Stimulated activated effector memory CD8-positive, alpha-beta T cell treated with anti-CD3 and anti-CD28 coated beads, Interleukin-12 subunit alpha, Interleukin-12 subunit beta, amount 100 ng/mL, for 72 hours (primary cell): Measurements from ENCODE around the gene STRIP1.

ENCODE experiments used
- ATAC-seq: fragments of 150-1000 bp; cut with Tn5 transposase; 2 replicates; pipeline ENCODE4 v1.10.0; 2021
- DNase-seq, 2 donors: peaks; one replicate each; pipeline ENCODE4 v3.0.0; 2021 to 2022; ENCODE audit warnings: low spot score in 2 of 2
- H3K27ac Mint-ChIP-seq: one replicate; pipeline ENCODE4 v1.8.0; 2022; ENCODE audit warnings: mild to moderate bottlenecking, mixed read lengths
- H3K36me3 Mint-ChIP-seq: one replicate; pipeline ENCODE4 v1.8.0; 2022; ENCODE audit warnings: mild to moderate bottlenecking, mixed read lengths
- H3K4me1 Mint-ChIP-seq: one replicate; pipeline ENCODE4 v1.8.0; 2022; ENCODE audit warnings: mixed read lengths
- H3K4me3 Mint-ChIP-seq: one replicate; pipeline ENCODE4 v1.8.0; 2022; ENCODE audit warnings: mild to moderate bottlenecking, mixed read lengths
- H3K9me3 Mint-ChIP-seq: one replicate; pipeline ENCODE4 v1.8.0; 2022; ENCODE audit warnings: mixed read lengths

The STRIP1 gene

DNA sequence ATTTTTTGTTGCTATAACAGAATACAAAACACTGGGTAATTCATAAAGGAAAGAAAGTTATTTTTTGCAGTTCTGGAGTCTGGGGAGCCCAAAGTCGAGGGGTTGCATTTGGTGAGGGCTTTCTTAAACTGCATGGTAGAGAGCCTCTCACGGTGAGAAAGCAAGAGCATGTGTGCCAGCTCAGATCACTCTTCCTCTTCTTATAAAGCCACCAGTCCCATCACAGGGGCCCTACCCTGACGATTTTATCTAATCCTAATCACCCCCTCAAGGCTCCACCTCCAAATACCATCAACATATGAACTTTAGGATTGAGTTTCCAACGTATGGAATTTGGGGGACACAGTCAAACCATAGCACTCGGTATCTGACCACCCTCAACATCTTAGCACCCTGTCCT, 1.0 kb upstream of the STRIP1 start:
- Mint-ChIP-seq H3K9me3 (no peaks in the 10 kb centered on the region), H3K36me3 (peaks cover 28% of the 10 kb centered on the region), H3K27ac (peak overlapping the region; percentile 84), H3K4me1 (peaks cover 36% of the 10 kb centered on the region), H3K4me3 (peak overlapping the region; percentile 85)
- DNase-seq, result no peak
- ATAC-seq, result no peak

DNA sequence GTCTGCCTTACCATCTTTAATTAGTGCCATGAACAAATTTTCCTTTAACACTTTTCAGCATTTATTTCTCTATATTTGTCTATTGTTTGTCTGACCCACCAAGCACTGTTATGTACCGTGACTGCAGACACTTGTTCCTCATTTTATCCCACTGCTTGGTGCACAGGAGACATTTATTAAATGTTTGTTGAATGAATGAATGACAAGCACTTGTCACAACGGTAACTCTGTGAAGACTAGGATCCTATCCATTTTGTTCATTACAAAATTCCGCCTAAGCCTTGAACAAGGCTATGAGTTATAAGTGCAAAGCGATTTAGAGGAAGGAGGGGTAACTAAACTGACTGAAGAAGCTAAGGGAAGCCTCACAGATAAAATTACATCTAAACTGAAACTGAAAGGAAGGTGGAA, 379 bp upstream of the STRIP1 start:
- no peak for ATAC-seq
- H3K4me1 Mint-ChIP-seq, result peaks cover 36% of the 10 kb centered on the region

DNA sequence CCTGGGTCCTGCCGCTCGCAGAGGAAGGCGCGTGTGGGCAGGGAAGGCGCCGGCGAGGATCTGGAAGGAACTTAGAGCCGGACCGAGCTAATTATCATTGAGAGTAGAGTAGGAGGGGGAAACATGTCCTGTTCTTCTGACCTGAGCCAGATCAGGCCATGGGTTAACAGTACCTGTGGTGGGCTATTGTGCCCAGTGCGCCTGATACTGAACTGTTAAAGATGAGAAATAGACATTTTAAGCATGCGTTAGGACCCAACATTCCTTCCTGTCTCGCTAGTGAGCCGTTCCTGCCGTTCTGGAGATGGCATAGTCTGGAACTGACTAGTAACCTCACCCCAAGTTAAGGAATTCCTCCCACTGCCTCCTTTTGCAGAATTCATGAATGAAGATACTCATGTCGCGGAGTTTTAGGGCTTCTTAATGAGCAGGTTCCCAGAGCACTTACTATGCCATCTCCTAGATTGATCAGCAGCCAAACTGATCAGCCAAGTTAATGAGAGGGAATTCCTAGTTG, 870 bp downstream of the STRIP1 start:
- peaks cover 47% of the 10 kb centered on the region for H3K36me3 Mint-ChIP-seq
- H3K4me3 Mint-ChIP-seq, result peak overlapping the region; percentile 85
- H3K9me3 Mint-ChIP-seq, result no peaks in the 10 kb centered on the region
- DNase-seq, result no peak
- peaks cover 36% of the 10 kb centered on the region for H3K4me1 Mint-ChIP-seq
- no peak for ATAC-seq
- H3K27ac Mint-ChIP-seq, result peak overlapping the region; percentile 84

More for the DNA sequence above, 379 bp upstream of the STRIP1 start:
- no peaks in the 10 kb centered on the region for H3K9me3 Mint-ChIP-seq
- H3K4me3 Mint-ChIP-seq, result peak overlapping the region; percentile 85
- DNase-seq, result no peak
- peaks cover 34% of the 10 kb centered on the region for H3K36me3 Mint-ChIP-seq
- peak overlapping the region; percentile 84 for H3K27ac Mint-ChIP-seq

DNA sequence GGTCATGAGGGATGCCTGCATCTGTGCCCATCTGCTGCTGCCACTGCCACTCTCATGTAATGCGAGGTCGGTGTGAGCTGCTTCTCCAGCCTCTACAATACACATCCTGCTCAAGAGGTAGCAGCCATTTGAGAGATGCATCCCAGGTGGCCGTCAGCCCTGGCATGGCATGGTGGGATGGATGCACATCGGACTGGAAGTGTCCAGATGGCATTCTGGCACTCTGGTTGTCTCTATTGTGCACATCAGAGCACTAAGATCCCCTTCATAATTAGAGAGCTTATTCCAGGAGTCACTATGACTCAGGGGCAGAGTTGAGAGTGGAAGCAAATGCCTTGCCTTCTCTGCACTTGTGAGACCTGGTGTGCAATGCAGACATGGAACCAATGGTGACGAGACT, 3.8 kb downstream of the STRIP1 start:
- ATAC-seq, result no peak
- no peak overlapping the region for H3K4me3 Mint-ChIP-seq
- peaks cover 18% of the 10 kb centered on the region for H3K4me1 Mint-ChIP-seq
- H3K9me3 Mint-ChIP-seq, result no peaks in the 10 kb centered on the region
- DNase-seq, result no peak
- H3K27ac Mint-ChIP-seq, result no peak overlapping the region
- H3K36me3 Mint-ChIP-seq, result peaks cover 76% of the 10 kb centered on the region

DNA sequence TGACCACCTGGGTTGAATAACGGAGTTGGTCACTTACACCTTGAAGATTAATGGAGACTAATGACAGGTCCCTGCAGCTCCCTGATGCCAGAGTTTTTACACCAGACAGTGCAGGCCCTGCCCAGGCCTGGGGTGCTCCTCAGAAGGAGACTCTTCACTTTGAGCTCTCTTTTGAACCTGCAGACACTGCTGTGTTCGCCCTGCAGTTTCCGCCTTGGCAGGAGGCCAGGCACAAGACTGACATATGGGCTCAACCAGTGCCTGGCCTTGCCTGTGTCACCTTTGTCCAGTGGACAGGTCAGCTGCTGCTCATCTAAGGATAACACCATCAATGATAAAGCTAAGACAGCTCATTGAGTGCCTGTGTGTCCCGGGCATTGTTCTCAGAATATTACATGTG, 5.2 kb downstream of the STRIP1 start:
- DNase-seq (no peak), ATAC-seq (no peak)
- Mint-ChIP-seq H3K9me3 (no peaks in the 10 kb centered on the region), H3K27ac (peak overlapping the region; percentile 33), H3K4me1 (peaks cover 9% of the 10 kb centered on the region), H3K36me3 (peaks cover 80% of the 10 kb centered on the region), H3K4me3 (no peak overlapping the region)

DNA sequence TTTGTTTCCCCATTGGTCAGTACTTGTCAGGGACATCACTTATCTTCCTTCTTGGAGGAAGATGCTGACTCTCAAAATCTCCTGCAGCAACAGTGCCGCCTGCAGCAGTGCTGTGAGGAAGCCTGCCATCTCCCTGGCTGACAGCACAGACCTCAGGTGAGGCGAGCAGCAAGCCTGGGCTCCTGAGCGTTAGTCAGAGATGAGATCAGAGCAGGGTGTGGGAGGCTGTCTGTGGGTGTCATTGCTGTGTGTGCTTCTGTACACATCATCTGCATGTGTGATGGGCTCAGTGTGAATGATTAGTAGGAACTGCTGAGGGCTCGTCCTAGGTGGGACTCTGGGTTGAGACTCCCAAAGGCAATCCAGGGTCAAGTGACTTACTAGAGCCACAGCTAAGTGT, 6.1 kb downstream of the STRIP1 start:
- ATAC-seq (peak; percentile 94), DNase-seq (no peak)
- Mint-ChIP-seq H3K9me3 (no peaks in the 10 kb centered on the region), H3K27ac (no peak overlapping the region), H3K36me3 (peaks cover 82% of the 10 kb centered on the region), H3K4me3 (no peak overlapping the region), H3K4me1 (peaks cover 3% of the 10 kb centered on the region)

DNA sequence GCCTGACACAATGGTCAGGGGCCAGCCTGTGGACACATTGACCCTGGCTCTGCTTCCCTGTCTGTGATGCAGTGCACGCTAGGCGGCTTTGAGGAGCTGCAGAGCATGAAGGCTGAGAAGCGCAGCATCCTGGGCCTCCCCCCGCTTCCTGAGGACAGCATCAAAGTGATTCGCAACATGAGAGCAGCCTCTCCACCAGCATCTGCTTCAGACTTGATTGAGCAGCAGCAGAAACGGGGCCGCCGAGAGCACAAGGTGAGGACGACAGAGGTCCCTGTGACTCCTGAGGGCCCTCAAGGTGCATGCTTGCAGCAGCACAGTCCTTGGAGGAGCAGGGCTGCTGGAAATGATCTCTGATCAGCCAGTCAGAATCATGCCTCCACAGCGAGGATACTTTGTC, 8.6 kb downstream of the STRIP1 start:
- ATAC-seq, result no peak
- no peak overlapping the region for H3K4me3 Mint-ChIP-seq
- no peaks in the 10 kb centered on the region for H3K4me1 Mint-ChIP-seq
- no peak for DNase-seq
- H3K27ac Mint-ChIP-seq, result no peak overlapping the region
- no peaks in the 10 kb centered on the region for H3K9me3 Mint-ChIP-seq
- peaks cover 100% of the 10 kb centered on the region for H3K36me3 Mint-ChIP-seq

DNA sequence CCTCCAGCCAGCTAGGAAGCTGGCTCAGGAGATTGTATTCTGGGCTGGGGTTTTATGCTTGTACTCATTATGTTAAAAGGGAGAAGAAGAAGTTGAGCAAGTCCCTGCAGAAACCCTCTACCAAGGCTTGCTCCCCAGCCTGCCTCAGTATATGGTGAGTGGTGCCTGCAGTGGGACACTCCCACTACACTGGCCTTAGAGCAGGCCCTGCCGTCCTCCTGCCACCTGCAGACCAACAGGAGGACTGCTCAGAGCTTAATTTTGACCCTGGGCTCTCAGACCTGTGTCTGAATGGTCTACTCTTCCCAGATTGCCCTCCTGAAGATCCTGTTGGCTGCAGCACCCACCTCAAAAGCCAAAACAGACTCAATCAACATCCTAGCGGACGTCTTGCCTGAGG, 13.0 kb downstream of the STRIP1 start:
- Mint-ChIP-seq H3K9me3 (no peaks in the 10 kb centered on the region), H3K27ac (no peak overlapping the region), H3K4me3 (no peak overlapping the region), H3K4me1 (no peaks in the 10 kb centered on the region), H3K36me3 (peaks cover 100% of the 10 kb centered on the region)
- DNase-seq (no peak), ATAC-seq (no peak)

DNA sequence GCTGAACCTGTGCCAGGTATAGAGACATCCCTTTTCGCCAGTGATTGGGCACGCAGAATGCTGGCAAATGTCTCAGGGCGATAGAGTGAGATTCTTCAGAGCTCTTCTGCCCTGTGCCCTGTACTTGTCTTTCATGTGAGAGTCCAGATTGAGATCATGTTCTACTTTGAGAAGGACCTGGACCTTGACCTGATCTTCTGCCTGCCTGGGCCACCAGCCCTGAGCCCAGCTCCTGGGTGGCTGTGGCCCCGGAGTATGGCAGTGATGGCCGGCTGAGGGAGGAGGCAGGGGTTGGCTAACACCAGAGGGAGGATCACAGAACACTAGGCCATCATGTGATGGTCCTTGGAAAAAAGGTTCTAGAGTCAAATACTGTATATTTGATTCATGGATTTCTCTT, 13.8 kb downstream of the STRIP1 start:
- no peak for ATAC-seq
- H3K27ac Mint-ChIP-seq, result no peak overlapping the region
- H3K4me1 Mint-ChIP-seq, result no peaks in the 10 kb centered on the region
- no peak overlapping the region for H3K4me3 Mint-ChIP-seq
- no peak for DNase-seq
- H3K36me3 Mint-ChIP-seq, result peaks cover 100% of the 10 kb centered on the region
- H3K9me3 Mint-ChIP-seq, result no peaks in the 10 kb centered on the region

DNA sequence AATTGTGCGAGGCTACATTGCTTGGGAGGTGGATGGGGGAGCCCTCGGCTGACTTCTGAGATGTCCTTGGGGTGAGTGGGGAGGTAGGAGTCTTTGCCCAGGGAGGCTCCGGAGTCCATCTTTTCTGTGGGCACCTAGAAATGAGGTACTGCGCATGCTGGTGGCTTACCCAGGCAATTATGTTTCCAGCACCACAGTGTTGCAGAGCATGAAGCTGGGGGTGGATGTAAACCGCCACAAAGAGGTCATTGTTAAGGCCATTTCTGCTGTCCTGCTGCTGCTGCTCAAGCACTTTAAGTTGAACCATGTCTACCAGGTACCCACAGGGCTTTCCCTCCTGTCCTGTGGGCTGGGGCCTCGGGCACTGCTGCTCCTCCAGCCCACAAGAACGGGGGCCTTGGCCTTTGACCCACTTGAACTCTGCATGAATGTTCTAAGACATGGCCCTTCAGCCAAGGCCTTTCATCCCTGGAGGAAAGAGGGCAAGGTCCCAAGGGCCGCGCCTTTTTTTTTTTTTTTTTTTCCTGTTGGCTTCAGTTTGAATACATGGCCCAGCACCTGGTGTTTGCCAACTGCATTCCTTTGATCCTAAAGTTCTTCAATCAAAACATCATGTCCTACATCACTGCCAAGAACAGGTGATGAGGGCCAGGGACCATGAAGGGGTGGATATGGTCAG, 14.6 kb downstream of the STRIP1 start:
- no peaks in the 10 kb centered on the region for H3K9me3 Mint-ChIP-seq
- no peak for DNase-seq
- no peak overlapping the region for H3K27ac Mint-ChIP-seq
- no peaks in the 10 kb centered on the region for H3K4me1 Mint-ChIP-seq
- no peak overlapping the region for H3K4me3 Mint-ChIP-seq
- peaks cover 100% of the 10 kb centered on the region for H3K36me3 Mint-ChIP-seq
- no peak for ATAC-seq

DNA sequence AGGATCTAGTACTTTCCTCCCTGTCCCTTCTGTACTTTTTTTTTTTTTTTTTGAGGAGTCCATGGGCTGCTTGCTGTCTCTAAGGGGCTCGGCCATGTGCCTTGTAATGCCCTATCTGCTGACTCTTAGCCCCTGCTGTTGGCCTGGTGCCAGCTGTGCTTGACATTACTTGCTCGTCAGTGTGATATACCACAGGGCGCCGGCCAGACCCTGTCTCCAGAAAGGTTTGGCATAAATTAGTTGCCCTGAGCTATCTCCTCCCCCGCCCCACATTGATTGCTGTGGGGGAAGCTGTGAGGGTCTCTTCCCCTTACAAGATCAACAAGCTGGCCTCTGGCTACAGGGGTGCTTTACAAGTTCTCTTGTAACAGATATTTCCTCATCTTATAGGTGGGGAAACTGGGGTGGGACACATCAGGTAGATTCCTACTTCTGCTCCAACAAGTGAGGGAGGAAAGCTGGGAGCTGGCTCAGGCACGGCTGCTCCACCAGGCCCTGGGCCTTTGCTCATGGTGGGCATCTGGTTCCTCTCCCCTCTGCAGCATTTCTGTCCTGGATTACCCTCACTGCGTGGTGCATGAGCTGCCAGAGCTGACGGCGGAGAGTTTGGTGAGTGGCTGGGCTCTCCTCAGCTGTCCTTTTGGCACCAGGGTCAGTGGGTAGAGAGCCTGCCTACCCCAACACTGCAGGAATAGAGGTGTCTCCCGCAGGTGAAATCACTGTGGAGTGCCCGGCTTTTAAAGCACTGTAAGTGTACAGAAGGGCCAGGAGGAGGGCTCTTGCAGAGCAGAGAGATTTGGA, 15.6 kb downstream of the STRIP1 start:
- ATAC-seq (no peak), DNase-seq (no peak)
- Mint-ChIP-seq H3K27ac (no peak overlapping the region), H3K36me3 (peaks cover 100% of the 10 kb centered on the region), H3K4me3 (no peak overlapping the region), H3K4me1 (no peaks in the 10 kb centered on the region), H3K9me3 (no peaks in the 10 kb centered on the region)

DNA sequence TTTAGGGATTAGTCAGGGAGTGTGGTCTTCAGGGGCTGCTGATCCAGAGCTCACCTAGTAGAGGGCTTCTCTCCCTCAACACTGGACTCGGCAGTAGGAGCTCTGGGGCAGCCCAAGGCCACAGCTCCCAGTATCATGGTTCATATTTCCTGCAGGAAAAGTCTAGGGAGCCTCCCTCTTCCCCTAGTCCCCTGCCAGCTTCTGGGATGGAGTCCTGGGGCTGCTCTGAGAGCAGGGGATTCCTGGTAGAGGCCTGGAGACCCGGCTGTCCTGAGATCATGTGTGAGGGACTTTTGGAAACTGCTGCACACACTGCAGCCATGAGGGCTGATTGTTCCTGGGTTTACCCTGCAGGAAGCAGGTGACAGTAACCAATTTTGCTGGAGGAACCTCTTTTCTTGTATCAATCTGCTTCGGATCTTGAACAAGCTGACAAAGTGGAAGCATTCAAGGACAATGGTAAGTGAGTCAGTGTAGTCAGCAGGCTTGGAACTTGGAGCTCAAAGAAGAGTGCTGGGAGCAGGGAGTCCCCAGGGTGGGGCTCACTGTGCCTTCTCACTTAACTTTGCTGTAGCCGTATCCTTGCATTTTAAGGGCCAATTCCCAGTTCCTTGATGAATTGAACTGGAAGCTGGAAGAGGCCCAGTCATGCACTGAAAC, 16.3 kb downstream of the STRIP1 start:
- H3K36me3 Mint-ChIP-seq, result peaks cover 100% of the 10 kb centered on the region
- no peak for ATAC-seq
- H3K9me3 Mint-ChIP-seq, result no peaks in the 10 kb centered on the region
- no peak for DNase-seq
- H3K4me1 Mint-ChIP-seq, result no peaks in the 10 kb centered on the region
- peak overlapping the region; percentile 20 for H3K27ac Mint-ChIP-seq
- H3K4me3 Mint-ChIP-seq, result no peak overlapping the region

DNA sequence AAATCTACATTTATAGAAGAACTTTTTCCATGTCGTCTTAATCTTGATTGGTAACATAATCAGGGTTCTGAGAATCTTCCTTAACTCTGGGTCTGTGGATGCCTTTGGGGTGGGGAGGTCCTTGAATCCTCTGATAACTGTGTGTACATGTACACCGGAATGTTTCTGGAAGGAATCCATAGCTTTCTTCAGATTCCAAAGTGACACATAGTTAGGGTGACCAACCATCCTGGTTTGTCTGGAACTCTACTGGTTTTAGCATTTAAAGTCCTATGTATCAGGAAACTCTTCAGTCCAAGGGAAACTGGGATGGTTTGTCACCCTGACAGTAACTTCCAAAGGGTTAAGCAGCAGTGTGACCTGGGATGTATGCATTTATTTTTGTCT, 16.8 kb downstream of the STRIP1 start:
- Mint-ChIP-seq H3K4me1 (no peaks in the 10 kb centered on the region), H3K9me3 (no peaks in the 10 kb centered on the region), H3K27ac (peak overlapping the region; percentile 20), H3K36me3 (peaks cover 100% of the 10 kb centered on the region), H3K4me3 (no peak overlapping the region)
- no peak for ATAC-seq
- DNase-seq, result no peak

DNA sequence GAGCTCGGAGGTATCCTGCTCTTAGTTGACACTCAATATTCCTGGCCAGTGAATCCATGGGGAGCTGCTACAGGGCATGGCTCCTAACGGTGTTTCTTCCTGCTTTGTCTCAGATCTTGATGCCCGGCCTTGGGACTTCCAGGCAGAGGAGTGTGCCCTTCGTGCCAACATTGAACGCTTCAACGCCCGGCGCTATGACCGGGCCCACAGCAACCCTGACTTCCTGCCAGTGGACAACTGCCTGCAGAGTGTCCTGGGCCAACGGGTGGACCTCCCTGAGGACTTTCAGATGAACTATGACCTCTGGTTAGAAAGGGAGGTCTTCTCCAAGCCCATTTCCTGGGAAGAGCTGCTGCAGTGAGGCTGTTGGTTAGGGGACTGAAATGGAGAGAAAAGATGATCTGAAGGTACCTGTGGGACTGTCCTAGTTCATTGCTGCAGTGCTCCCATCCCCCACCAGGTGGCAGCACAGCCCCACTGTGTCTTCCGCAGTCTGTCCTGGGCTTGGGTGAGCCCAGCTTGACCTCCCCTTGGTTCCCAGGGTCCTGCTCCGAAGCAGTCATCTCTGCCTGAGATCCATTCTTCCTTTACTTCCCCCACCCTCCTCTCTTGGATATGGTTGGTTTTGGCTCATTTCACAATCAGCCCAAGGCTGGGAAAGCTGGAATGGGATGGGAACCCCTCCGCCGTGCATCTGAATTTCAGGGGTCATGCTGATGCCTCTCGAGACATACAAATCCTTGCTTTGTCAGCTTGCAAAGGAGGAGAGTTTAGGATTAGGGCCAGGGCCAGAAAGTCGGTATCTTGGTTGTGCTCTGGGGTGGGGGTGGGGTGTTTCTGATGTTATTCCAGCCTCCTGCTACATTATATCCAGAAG, 19.4 kb downstream of the STRIP1 start:
- H3K4me3 Mint-ChIP-seq, result no peak overlapping the region

More for the DNA sequence above, 19.4 kb downstream of the STRIP1 start:
- DNase-seq, result peak; percentile 67 to 87
- H3K9me3 Mint-ChIP-seq, result no peaks in the 10 kb centered on the region
- H3K27ac Mint-ChIP-seq, result no peak overlapping the region
- H3K36me3 Mint-ChIP-seq, result peaks cover 90% of the 10 kb centered on the region
- no peaks in the 10 kb centered on the region for H3K4me1 Mint-ChIP-seq
- peak; percentile 70 for ATAC-seq
